A673 (cell line): ENCODE results near the gene ENGASE. TPM values are rescaled to one million over a fixed set of nuclear protein-coding genes. Genes with fewer than 3 reads are reported as not detected.

Experiments used
- BruUV-seq: library from RNA; stranded (reverse); fragments of 400-500 nt; replicated peaks from 2 replicates; lab custom pipeline; 2021; lab: Mats Ljungman, UMichigan
- CTCF ChIA-PET: fragments of 300-600 bp; sonication (Branson Sonifier 250); formaldehyde crosslinking; loops from one replicate; lab custom pipeline; 2022; ENCODE audit warnings: antibody characterized with exemption; lab: Charles Lee
- POLR2A ChIA-PET: fragments of 300-600 bp; sonication (Branson Sonifier 250); formaldehyde crosslinking; loops from one replicate; lab custom pipeline; 2022; ENCODE audit warnings: antibody characterized with exemption; ENCODE audit not compliant: low non-redundant PET; lab: Charles Lee
- DNase-seq: peaks from one replicate; pipeline ENCODE4 v3.0.0-alpha.2; 2015; ENCODE audit warnings: low spot score
- H3K27ac ChIP-seq: fragments of 200-600 bp; sonication (generic); 2 replicates; pipeline ENCODE4 v1.5.1; 2016; ENCODE audit warnings: mixed run types, low read depth, mild to moderate bottlenecking, mixed read lengths, antibody characterized with exemption, low read length; ENCODE audit not compliant: poor library complexity, severe bottlenecking
- H3K27me3 ChIP-seq: fragments of 200-600 bp; sonication (generic); replicated peaks from 2 replicates; pipeline ENCODE4 v1.6.1; 2017; ENCODE audit warnings: mixed run types, low read depth, mild to moderate bottlenecking, mixed read lengths, antibody characterized with exemption, low read length; ENCODE audit not compliant: insufficient read depth, poor library complexity
- H3K36me3 ChIP-seq: fragments of 200-600 bp; sonication (generic); 2 replicates; pipeline ENCODE4 v1.6.1; 2016; ENCODE audit warnings: mixed run types, mild to moderate bottlenecking, mixed read lengths, antibody characterized with exemption, low read length; ENCODE audit not compliant: insufficient read depth, poor library complexity, severe bottlenecking
- H3K4me1 ChIP-seq: fragments of 200-600 bp; sonication (generic); 2 replicates; pipeline ENCODE4 v1.6.1; 2017; ENCODE audit warnings: mixed run types, mild to moderate bottlenecking, mixed read lengths, antibody characterized with exemption, low read length; ENCODE audit not compliant: insufficient read depth, poor library complexity, severe bottlenecking
- H3K4me3 ChIP-seq: fragments of 200-600 bp; sonication (generic); 2 replicates; pipeline ENCODE4 v1.5.1; 2016; ENCODE audit warnings: low read depth, mixed run types, mild to moderate bottlenecking, mixed read lengths, low read length; ENCODE audit not compliant: poor library complexity, severe bottlenecking
- H3K9me3 ChIP-seq: fragments of 200-600 bp; sonication (generic); 2 replicates; pipeline ENCODE4 v1.6.1; 2016; ENCODE audit warnings: mixed run types, low read depth, mild to moderate bottlenecking, mixed read lengths, antibody characterized with exemption, low read length; ENCODE audit not compliant: poor library complexity, severe bottlenecking
- CTCF ChIP-seq: fragments of 300-800, 200-600 bp; sonication (generic); conservative IDR thresholded peaks from 2 replicates; pipeline ENCODE4 v1.5.1; 2017; ENCODE audit warnings: low read depth, mild to moderate bottlenecking, antibody characterized with exemption, low read length, moderate library complexity, mixed read lengths
- EZH2 ChIP-seq: fragments of 200-600 bp; sonication (generic); IDR thresholded peaks from 2 replicates; pipeline ENCODE4 v1.6.1; 2017; ENCODE audit warnings: borderline replicate concordance, low read depth, mild to moderate bottlenecking, mixed read lengths, antibody characterized with exemption, low read length; ENCODE audit not compliant: poor library complexity, severe bottlenecking
- intact Hi-C: fragments of 100-400 bp; cut with micrococcal nuclease; formaldehyde crosslinking; loops from one replicate; pipeline ENCODE4 v1.10.0; 2022; ENCODE audit not compliant: unreplicated experiment
- total RNA-seq: library from RNA; stranded (reverse); gene quantifications from 2 replicates; pipeline ENCODE4 v1.2.3, GENCODE V29; 2021

ENGASE gene
- total RNA-seq, 1 experiment from 2014 or later, result 24.4 TPM

- ChIA-PET CTCF (no interaction called here), POLR2A (no interaction called here)
- no peak overlapping the region for H3K27ac ChIP-seq
- no peak for TF ChIP-seq EZH2
- no peak for TF ChIP-seq CTCF
- H3K27me3 ChIP-seq, result peaks cover 47% of the 10 kb centered on the region
- H3K36me3 ChIP-seq, result no peaks in the 10 kb centered on the region
- no TSS peak for BruUV-seq
- intact Hi-C loops, result no loop called here
- no peak overlapping the region for H3K4me3 ChIP-seq
- no peak for DNase-seq
- H3K9me3 ChIP-seq, result no peaks in the 10 kb centered on the region
- H3K4me1 ChIP-seq, result no peaks in the 10 kb centered on the region
These were observed 30.4 kb downstream of the ENGASE start for GRCh38 chr17:79104898-79105600.

DNA sequence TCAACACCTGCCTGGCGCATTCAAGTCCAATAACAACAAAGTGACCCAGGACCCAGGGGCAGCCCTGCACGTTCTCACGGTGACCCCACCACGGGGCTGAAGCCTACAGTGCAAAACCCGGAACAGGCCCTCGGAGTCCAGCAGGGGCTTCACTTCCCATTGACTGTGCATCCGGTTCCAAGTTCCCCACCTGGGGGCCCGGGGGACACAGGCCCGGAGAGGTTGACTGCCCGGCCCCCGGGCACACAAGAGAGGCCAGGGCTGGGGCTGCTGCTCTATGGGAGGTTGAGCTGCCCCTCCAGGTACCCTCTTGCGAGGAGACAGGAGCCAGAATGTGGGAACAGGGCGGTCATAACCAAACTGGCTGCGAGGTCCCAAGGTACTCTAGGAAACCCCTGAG, 31.3 kb downstream of the ENGASE start:
- Histone ChIP-seq H3K4me1 (no peaks in the 10 kb centered on the region), H3K27me3 (peaks cover 48% of the 10 kb centered on the region), H3K4me3 (no peak overlapping the region), H3K27ac (no peak overlapping the region), H3K9me3 (no peaks in the 10 kb centered on the region), H3K36me3 (no peaks in the 10 kb centered on the region)
- no TSS peak for BruUV-seq
- POLR2A ChIA-PET, result no interaction called here
- intact Hi-C loops, result no loop called here
- CTCF ChIA-PET, result no interaction called here
- no peak for DNase-seq
- no peak for TF ChIP-seq CTCF
- no peak for TF ChIP-seq EZH2

DNA sequence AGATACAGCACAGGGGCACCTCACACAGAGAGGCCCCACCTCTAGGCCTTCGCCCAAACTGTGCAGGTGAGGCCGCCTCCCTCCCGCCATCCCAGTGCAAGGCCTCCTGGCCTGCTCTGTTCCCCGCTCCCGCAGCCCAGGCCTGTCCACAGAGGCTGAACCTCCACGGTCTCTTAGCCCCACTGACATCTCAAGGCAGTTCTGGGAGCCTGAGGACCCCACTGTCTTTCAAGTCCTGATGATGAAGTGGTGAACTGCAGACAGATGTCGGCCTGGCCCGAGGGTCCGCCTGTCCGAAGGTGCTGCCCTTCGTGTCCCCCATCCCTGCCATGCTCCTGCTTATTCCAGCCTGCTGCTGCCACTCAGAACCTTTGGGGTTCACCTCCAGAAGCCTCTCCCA, 32.3 kb downstream of the ENGASE start:
- Histone ChIP-seq H3K27me3 (peaks cover 44% of the 10 kb centered on the region), H3K4me3 (no peak overlapping the region), H3K36me3 (no peaks in the 10 kb centered on the region), H3K27ac (no peak overlapping the region), H3K4me1 (no peaks in the 10 kb centered on the region), H3K9me3 (no peaks in the 10 kb centered on the region)
- no peak for DNase-seq
- intact Hi-C loops, result no loop called here
- POLR2A ChIA-PET, result no interaction called here
- no TSS peak for BruUV-seq
- CTCF ChIA-PET, result no interaction called here
- TF ChIP-seq CTCF (no peak), EZH2 (no peak)
